KMS-11 (cell line): ENCODE results near the gene XRCC3.

ENCODE experiments used
- H2AFZ ChIP-seq: fragments of 200-600 bp; sonication (generic); 2 replicates; pipeline ENCODE4 v1.6.1; 2016; ENCODE audit warnings: antibody characterized with exemption, mixed run types, low read depth
- H3K27ac ChIP-seq: fragments of 200-600 bp; sonication (generic); 2 replicates; pipeline ENCODE4 v1.6.1; 2016; ENCODE audit warnings: mild to moderate bottlenecking, mixed run types
- H3K27me3 ChIP-seq: fragments of 200-600 bp; sonication (generic); 2 replicates; pipeline ENCODE4 v1.6.1; 2017; ENCODE audit warnings: mild to moderate bottlenecking, low read depth, mixed run types, moderate library complexity; ENCODE audit not compliant: insufficient read depth
- H3K36me3 ChIP-seq: fragments of 200-600 bp; sonication (generic); 2 replicates; pipeline ENCODE4 v1.6.1; 2017; ENCODE audit warnings: mild to moderate bottlenecking, mixed run types; ENCODE audit not compliant: insufficient read depth
- H3K4me1 ChIP-seq: fragments of 200-600 bp; sonication (generic); 2 replicates; pipeline ENCODE4 v1.6.1; 2016; ENCODE audit warnings: mild to moderate bottlenecking, low read depth, mixed run types; ENCODE audit not compliant: poor library complexity, severe bottlenecking
- H3K4me2 ChIP-seq: fragments of 200-600 bp; sonication (generic); 2 replicates; pipeline ENCODE4 v1.7.0; 2016; ENCODE audit warnings: mild to moderate bottlenecking, mixed run types
- H3K4me3 ChIP-seq: fragments of 200-600 bp; sonication (generic); IDR thresholded peaks from 2 replicates; pipeline ENCODE4 v1.6.1; 2017; ENCODE audit warnings: low read depth, low read length, mixed read lengths; ENCODE audit not compliant: insufficient read depth
- H3K79me2 ChIP-seq: fragments of 200-600 bp; sonication (generic); 2 replicates; pipeline ENCODE4 v1.6.1; 2016; ENCODE audit warnings: low read depth, mixed run types; ENCODE audit not compliant: insufficient read depth
- H3K9ac ChIP-seq: fragments of 200-600 bp; sonication (generic); 2 replicates; pipeline ENCODE4 v1.6.1; 2016; ENCODE audit warnings: mild to moderate bottlenecking, mixed run types
- H4K20me1 ChIP-seq: fragments of 200-600 bp; sonication (generic); 2 replicates; pipeline ENCODE4 v1.6.1; 2016; ENCODE audit warnings: mild to moderate bottlenecking, mixed run types; ENCODE audit not compliant: insufficient read depth
- CTCF ChIP-seq: fragments of 200-600 bp; sonication (generic); conservative IDR thresholded peaks from 2 replicates; pipeline ENCODE4 v1.6.1; 2017; ENCODE audit warnings: low read depth, mild to moderate bottlenecking, antibody characterized with exemption, low read length, moderate library complexity, mixed read lengths

Gene XRCC3

GRCh38 chr14:103716899-103717411 is 1.7 kb upstream of the XRCC3 start:
- Histone ChIP-seq H3K4me3 (no peak overlapping the region), H3K4me1 (no peaks in the 10 kb centered on the region), H3K4me2 (peak overlapping the region; percentile 63; the same call in 1 of the 2 replicates), H2AFZ (no peak overlapping the region), H3K79me2 (peaks cover 15% of the 10 kb centered on the region; the same call in 1 of the 2 replicates), H3K9ac (no peak overlapping the region), H3K27ac (no peak overlapping the region), H3K36me3 (no peaks in the 10 kb centered on the region), H4K20me1 (no peaks in the 10 kb centered on the region), H3K27me3 (no peaks in the 10 kb centered on the region)
- TF ChIP-seq CTCF = no peak

- Histone ChIP-seq H4K20me1 (no peaks in the 10 kb centered on the region), H3K4me3 (no peak overlapping the region), H3K27ac (no peak overlapping the region), H3K79me2 (peaks cover 15% of the 10 kb centered on the region; the same call in 1 of the 2 replicates), H3K4me1 (no peaks in the 10 kb centered on the region), H2AFZ (no peak overlapping the region), H3K27me3 (no peaks in the 10 kb centered on the region), H3K9ac (no peak overlapping the region; the same call in 1 of the 2 replicates), H3K36me3 (no peaks in the 10 kb centered on the region), H3K4me2 (peak overlapping the region; percentile 63)
- TF ChIP-seq CTCF = no peak
These were observed 995 bp upstream of the XRCC3 start for GRCh38 chr14:103716091-103716801.

GRCh38 chr14:103714063-103714724 is 1.1 kb downstream of the XRCC3 start:
- Histone ChIP-seq H4K20me1 (no peaks in the 10 kb centered on the region), H3K4me2 (peak overlapping the region; percentile 48; the same call in 1 of the 2 replicates), H3K4me3 (no peak overlapping the region), H2AFZ (no peak overlapping the region), H3K27ac (peak overlapping the region; percentile 77; the same call in 1 of the 2 replicates), H3K36me3 (no peaks in the 10 kb centered on the region), H3K79me2 (peaks cover 15% of the 10 kb centered on the region; the same call in 1 of the 2 replicates), H3K4me1 (no peaks in the 10 kb centered on the region), H3K27me3 (no peaks in the 10 kb centered on the region), H3K9ac (peak overlapping the region; percentile 89; the same call in 1 of the 2 replicates)
- TF ChIP-seq CTCF = no peak

GRCh38 chr14:103713304-103714062 is 1.8 kb downstream of the XRCC3 start:
- Histone ChIP-seq H3K36me3 (no peaks in the 10 kb centered on the region), H3K4me3 (no peak overlapping the region), H3K9ac (no peak overlapping the region), H4K20me1 (no peaks in the 10 kb centered on the region), H3K27me3 (no peaks in the 10 kb centered on the region), H3K4me2 (no peak overlapping the region; the same call in 1 of the 2 replicates), H3K79me2 (peaks cover 15% of the 10 kb centered on the region; the same call in 1 of the 2 replicates), H3K4me1 (no peaks in the 10 kb centered on the region), H2AFZ (no peak overlapping the region), H3K27ac (no peak overlapping the region)
- no peak for TF ChIP-seq CTCF
